ENCODE measurements around the gene SOWAHB.
A peak's percentile ranks its signal among the peaks of the same experiment; 100 is the strongest.

SOWAHB gene

DNA sequence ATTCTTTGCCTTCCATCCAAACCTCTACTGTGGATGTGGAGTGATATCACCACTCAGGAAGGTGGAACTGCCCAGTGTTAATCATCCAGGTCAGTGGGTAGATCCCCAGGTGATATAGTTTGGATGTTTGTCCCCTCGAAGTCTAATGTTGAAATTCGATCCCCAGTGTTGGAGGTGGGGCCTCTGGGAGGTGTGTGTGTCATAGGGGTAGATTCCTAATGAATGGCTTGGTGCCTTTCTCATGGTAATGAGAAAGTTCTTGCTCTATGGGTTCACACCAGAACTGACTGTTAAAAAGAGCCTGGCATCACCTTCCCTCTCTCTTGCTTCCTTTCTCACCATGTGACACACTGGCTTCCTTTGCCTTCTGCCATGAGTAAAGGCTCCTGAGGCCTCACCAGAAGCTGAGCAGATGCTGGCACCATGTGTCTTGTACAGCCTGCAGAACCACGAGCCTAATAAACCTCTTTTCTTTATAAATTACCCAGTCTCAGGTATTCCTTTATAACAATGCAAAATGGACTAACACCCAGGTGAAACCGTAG lies 6.8 kb upstream of the SOWAHB start:
- TF ChIP-seq CTCF (IDR thresholded peaks at IDR 0.05; ENCODE audit: insufficient read depth, low read depth, low read length, missing control alignments): no peak
- DNase-seq (ENCODE audit: low read depth): no peak
- H3K4me3 ChIP-seq (ENCODE audit: low read depth, low read length): no peak overlapping the region

DNA sequence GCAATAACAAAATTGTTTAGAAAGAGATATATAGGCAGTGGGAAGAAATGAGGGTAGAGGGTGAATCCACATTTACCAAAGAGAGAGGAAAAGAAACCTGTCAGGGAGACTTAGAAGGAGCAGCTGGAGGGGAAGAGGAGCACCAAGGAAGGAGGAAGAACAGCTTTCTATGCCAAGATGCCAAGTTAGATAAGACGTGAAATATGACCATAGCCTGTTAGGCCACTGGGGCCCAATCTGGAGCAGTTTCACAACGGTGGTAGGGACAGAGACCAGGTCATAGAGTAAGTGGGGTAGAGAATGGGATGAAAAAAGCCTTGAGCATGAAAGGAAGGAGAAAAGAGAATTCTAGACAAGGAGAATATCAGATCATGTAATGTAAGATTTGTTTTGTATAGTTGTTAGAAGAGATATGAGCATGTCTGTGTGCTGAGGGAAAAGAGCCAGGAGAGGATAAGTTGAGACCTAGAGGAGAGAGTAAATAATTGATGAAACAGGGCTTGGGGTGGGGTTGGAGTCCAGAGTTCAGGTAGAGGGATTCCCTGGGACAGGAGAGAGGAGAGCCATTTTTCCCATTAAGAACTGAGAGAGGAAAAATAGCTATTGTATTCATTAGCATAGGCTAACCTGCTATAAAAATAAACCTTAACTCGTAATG lies 4.4 kb upstream of the SOWAHB start:
- no peak for DNase-seq (ENCODE audit: low read depth)
- H3K4me3 ChIP-seq (ENCODE audit: low read depth, low read length): no peak overlapping the region
- TF ChIP-seq CTCF (IDR thresholded peaks at IDR 0.05; ENCODE audit: insufficient read depth, low read depth, low read length, missing control alignments): no peak

DNA sequence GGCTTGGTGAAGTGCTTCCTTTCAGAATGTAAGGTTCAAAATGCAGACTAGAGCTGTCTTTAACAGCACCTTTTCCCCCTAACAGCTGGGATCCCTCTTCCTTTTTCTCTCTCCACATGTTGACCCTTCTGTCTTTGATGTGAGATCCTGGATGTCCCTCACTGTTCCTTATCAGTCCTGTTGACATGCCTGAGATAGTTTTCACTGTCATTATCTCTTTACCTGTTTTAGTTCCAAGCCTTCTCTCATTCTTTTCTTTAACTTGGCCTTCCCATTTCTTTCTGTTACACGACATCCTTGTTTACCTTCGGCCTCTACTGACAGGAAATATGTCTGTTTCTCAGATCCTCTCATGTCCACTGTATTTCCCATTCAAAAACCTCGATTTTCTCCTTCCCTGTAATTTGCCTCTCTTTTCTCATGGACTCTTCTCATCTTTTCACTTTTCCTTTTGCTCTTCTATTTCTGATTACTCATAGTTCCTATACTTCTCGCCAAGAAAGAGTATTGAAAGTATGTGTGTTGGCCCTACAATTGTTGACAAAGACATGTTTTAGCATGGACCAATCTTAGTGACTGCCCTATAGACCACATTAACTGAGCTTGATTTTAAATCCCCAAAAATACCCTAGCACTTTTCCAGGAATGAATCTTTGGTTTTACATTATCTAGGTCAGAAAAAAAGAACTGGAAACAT lies 1.2 kb upstream of the SOWAHB start:
- TF ChIP-seq CTCF (IDR thresholded peaks at IDR 0.05; ENCODE audit: insufficient read depth, low read depth, low read length, missing control alignments): no peak
- H3K4me3 ChIP-seq (ENCODE audit: low read depth, low read length): no peak overlapping the region
- no peak for DNase-seq (ENCODE audit: low read depth)

- peak overlapping the region; percentile 61 for H3K4me3 ChIP-seq (ENCODE audit: low read depth, low read length)
- TF ChIP-seq CTCF (IDR thresholded peaks at IDR 0.05; ENCODE audit: insufficient read depth, low read depth, low read length, missing control alignments): no peak
- no peak for DNase-seq (ENCODE audit: low read depth)
These were observed 395 bp upstream of the SOWAHB start for GRCh38 chr4:76898385-76898692.

- peak overlapping the region; percentile 61 for H3K4me3 ChIP-seq (ENCODE audit: low read depth, low read length)
- no peak for DNase-seq (ENCODE audit: low read depth)
- TF ChIP-seq CTCF (IDR thresholded peaks at IDR 0.05; ENCODE audit: insufficient read depth, low read depth, low read length, missing control alignments): no peak
These were observed 1.1 kb downstream of the SOWAHB start for GRCh38 chr4:76896614-76897535.

DNA sequence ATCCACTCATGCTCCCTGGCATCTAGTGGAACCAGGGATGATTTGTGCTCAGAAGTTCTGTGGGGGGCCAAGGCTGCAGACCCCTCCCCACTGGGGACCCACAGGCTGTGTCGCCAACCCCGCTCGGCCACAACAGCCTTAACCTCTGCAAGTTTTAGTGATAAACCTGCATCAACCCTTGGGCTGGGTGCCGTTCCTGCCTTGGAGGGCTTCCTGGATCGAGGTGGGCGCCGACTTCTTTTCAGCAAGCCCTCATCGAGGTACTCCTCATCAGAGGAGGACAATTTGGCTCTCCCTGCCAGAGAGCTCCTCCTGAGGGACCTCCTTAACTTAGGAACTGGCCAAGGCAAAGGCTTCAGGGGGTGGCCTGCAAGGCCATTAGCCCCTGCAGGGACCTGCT lies 1.9 kb downstream of the SOWAHB start:
- no peak for DNase-seq (ENCODE audit: low read depth)
- no peak overlapping the region for H3K4me3 ChIP-seq (ENCODE audit: low read depth, low read length)
- no peak for TF ChIP-seq CTCF (IDR thresholded peaks at IDR 0.05; ENCODE audit: insufficient read depth, low read depth, low read length, missing control alignments)
